Measurements from ENCODE around the gene DCT. TPM values are rescaled to one million over a fixed set of nuclear protein-coding genes. Genes with fewer than 3 reads are reported as not detected.

DCT gene
- total RNA-seq, 1 experiment from 2014 or later = 0.12 TPM

DNA sequence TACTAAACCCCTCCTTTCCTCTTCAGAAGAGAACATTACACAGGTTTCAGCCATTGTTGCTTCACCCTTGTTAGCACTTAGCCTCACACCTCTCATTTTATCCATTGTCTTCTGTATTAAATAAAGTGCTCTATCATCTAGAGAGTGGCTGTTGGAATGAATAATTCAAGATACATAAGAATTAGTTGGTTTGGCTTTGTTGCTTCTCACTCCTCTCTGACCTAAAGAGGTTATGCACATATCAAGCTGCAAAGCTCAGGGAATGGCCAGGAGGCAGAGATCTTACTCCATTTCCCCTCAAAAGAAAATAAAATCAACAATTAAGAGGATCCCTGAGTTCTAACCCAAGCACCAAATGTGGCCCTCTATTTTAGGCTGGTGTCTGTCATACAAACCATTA, 79.7 kb downstream of the DCT start:
- H4K20me1 ChIP-seq (ENCODE audit: insufficient read depth) = no peaks in the 10 kb centered on the region; the same call in 1 of the 2 replicates
- H3K9me3 ChIP-seq (ENCODE audit: control insufficient read depth in 1 of 2, insufficient read depth in 1 of 2, low read depth in 1 of 2, low read length in 2 of 2) = no peaks in the 10 kb centered on the region
- intact Hi-C loops (cut with micrococcal nuclease) = no loop called here
- no peak for ATAC-seq
- H3K36me3 ChIP-seq (ENCODE audit: control insufficient read depth in 1 of 2, insufficient read depth in 2 of 2, low read length in 2 of 2) = no peaks in the 10 kb centered on the region
- no peak overlapping the region for H3K9ac ChIP-seq (ENCODE audit: low read length)
- no TSS peak for BruUV-seq (replicated peaks)
- no peak for DNase-seq (ENCODE audit: low read depth, low spot score)
- H3K79me2 ChIP-seq (ENCODE audit: insufficient read depth, low read length) = no peaks in the 10 kb centered on the region
- no peak overlapping the region for H3K27ac ChIP-seq (ENCODE audit: low read depth, low read length)
- RAD21 ChIA-PET (ENCODE audit: low non-redundant PET in 1 of 2, low total read pairs in 2 of 2, uncharacterized antibody in 2 of 2, unreplicated experiment in 2 of 2) = no interaction called here
- H2AFZ ChIP-seq (ENCODE audit: low read depth, low read length, poor library complexity, severe bottlenecking) = no peak overlapping the region
- TF ChIP-seq JUND (IDR thresholded peaks at IDR 0.05) = no peak
- TF ChIP-seq SRF (IDR thresholded peaks at IDR 0.05; ENCODE audit: low read depth) = no peak
- TF ChIP-seq SP1 (IDR thresholded peaks at IDR 0.05; ENCODE audit: low read depth) = no peak
- TF ChIP-seq RAD21 (IDR thresholded peaks at IDR 0.05; ENCODE audit: low read depth) = no peak
- TF ChIP-seq, protein P1, sequence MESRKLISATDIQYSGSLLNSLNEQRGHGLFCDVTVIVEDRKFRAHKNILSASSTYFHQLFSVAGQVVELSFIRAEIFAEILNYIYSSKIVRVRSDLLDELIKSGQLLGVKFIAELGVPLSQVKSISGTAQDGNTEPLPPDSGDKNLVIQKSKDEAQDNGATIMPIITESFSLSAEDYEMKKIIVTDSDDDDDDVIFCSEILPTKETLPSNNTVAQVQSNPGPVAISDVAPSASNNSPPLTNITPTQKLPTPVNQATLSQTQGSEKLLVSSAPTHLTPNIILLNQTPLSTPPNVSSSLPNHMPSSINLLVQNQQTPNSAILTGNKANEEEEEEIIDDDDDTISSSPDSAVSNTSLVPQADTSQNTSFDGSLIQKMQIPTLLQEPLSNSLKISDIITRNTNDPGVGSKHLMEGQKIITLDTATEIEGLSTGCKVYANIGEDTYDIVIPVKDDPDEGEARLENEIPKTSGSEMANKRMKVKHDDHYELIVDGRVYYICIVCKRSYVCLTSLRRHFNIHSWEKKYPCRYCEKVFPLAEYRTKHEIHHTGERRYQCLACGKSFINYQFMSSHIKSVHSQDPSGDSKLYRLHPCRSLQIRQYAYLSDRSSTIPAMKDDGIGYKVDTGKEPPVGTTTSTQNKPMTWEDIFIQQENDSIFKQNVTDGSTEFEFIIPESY (IDR thresholded peaks at IDR 0.05; ENCODE audit: extremely low read depth, insufficient replicate concordance, low read length) = no peak
- TF ChIP-seq ZFX (IDR thresholded peaks at IDR 0.05) = no peak
- TF ChIP-seq ZNF274 (IDR thresholded peaks at IDR 0.05; ENCODE audit: low read depth, low read length) = no peak
- TF ChIP-seq EZH2 (IDR thresholded peaks at IDR 0.05) = no peak
- TF ChIP-seq, protein P2, sequence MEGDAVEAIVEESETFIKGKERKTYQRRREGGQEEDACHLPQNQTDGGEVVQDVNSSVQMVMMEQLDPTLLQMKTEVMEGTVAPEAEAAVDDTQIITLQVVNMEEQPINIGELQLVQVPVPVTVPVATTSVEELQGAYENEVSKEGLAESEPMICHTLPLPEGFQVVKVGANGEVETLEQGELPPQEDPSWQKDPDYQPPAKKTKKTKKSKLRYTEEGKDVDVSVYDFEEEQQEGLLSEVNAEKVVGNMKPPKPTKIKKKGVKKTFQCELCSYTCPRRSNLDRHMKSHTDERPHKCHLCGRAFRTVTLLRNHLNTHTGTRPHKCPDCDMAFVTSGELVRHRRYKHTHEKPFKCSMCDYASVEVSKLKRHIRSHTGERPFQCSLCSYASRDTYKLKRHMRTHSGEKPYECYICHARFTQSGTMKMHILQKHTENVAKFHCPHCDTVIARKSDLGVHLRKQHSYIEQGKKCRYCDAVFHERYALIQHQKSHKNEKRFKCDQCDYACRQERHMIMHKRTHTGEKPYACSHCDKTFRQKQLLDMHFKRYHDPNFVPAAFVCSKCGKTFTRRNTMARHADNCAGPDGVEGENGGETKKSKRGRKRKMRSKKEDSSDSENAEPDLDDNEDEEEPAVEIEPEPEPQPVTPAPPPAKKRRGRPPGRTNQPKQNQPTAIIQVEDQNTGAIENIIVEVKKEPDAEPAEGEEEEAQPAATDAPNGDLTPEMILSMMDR (IDR thresholded peaks at IDR 0.05 in 2 of 3, conservative IDR thresholded peaks at IDR 0.05 in 1 of 3; ENCODE audit: borderline replicate concordance in 1 of 3, insufficient read depth in 1 of 3, low read depth in 2 of 3, low read length in 2 of 3) = no peak
- TF ChIP-seq ELF1 (IDR thresholded peaks at IDR 0.05; ENCODE audit: borderline replicate concordance, low read depth) = no peak
- no peak for TF ChIP-seq TCF7L2 (IDR thresholded peaks at IDR 0.05; ENCODE audit: borderline replicate concordance, extremely low read depth, insufficient read depth, insufficient read length)
- POLR2A ChIA-PET = no interaction called here
- 0 out of 2 replicates have a peak, but pooled peaks cover 8% of the 10 kb centered on the region for H3K27me3 ChIP-seq (ENCODE audit: insufficient read depth, low read length)
- CTCF ChIA-PET = no interaction called here
- H3K9me2 ChIP-seq (ENCODE audit: insufficient read depth) = no peaks in the 10 kb centered on the region
- no peak overlapping the region for H3K4me3 ChIP-seq (replicated peaks in 1 of 2; ENCODE audit: low read depth in 1 of 2, low read length in 2 of 2)
- H3K4me2 ChIP-seq (ENCODE audit: low read length) = no peak overlapping the region
- H3K4me1 ChIP-seq (ENCODE audit: control insufficient read depth in 1 of 2, insufficient read depth in 2 of 2, low read length in 2 of 2) = no peaks in the 10 kb centered on the region

Measured in HCT116 (cell line).